AG04449 (cell line): ENCODE results near the gene F3.

Experiments used
- CTCF ChIA-PET: fragments of 350-600 bp; formaldehyde crosslinking; extraction: SDS; loops from one replicate; lab custom pipeline; 2021; ENCODE audit warnings: antibody characterized with exemption; lab: Yijun Ruan, JAX
- POLR2A ChIA-PET: fragments of 400-600, 350-600 bp; formaldehyde crosslinking; extraction: SDS; loops from one replicate; lab custom pipeline; 2020; ENCODE audit warnings: antibody characterized with exemption, inconsistent platforms; lab: Yijun Ruan, JAX
- DNase-seq: peaks from one replicate; pipeline ENCODE4 v3.0.0-alpha.2; 2010; ENCODE audit warnings: low read depth, low spot score
- H3K4me3 ChIP-seq: 2 replicates; pipeline ENCODE4 v1.5.1; 2011; ENCODE audit warnings: low read depth, mild to moderate bottlenecking, control low read depth, low read length
- CTCF ChIP-seq: IDR thresholded peaks from one replicate; pipeline ENCODE4 v1.5.1; 2011; ENCODE audit warnings: mild to moderate bottlenecking, moderate library complexity, low read length, control low read depth, inconsistent platforms; ENCODE audit not compliant: insufficient read depth; ENCODE audit errors: missing control alignments

Gene F3

DNA sequence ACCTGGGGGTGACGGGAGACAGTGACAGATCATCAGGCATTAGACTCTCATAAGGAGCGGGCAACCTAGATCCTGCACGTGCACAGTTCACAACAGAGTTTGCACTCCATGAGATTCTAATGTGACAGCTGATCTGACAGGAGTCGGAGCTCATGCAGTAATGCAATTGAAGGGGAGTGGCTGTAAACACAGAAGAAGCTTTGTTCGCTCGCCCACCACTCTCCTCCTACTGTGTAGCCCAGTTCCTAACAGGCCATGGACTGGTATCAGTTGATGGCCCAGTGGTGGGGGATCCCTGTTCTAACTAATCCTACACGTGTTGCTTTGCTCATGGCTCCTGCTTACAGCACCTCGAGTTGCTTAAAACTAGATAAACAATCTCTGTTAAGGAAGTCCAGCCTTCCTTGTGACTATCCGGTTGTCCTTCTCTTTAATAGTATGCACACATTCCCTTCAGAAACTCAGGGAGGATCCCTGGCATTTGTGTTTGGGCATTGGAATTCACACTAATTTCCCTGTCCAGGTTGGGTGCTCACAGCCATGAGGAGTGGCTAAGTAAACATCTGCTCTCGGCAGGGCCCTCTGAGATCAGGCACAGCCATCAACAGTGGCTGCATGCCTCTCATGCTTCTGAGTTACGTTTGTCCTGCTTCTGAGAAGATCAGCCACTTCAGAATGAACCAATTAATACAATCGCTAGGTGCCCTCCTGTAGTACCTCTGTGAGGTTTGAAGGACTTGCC is 21.1 kb upstream of the F3 start:
- no peak for TF ChIP-seq CTCF
- DNase-seq = no peak
- ChIA-PET POLR2A (no interaction called here), CTCF (interaction anchor here (1.6 kb wide), 1 partner anchor 244 kb away, joined by 5 read pairs; no protein-coding TSS in a partner anchor)
- no peak overlapping the region for H3K4me3 ChIP-seq

GRCh38 chr1:94560333-94560732 is 18.8 kb upstream of the F3 start:
- ChIA-PET POLR2A (interaction anchor here (0.7 to 1.0 kb wide), 2 partner anchors 19 to 118 kb away, joined by 3 to 4 read pairs; partner anchors contain the start of gene F3), CTCF (interaction anchor here (0.7 to 2.2 kb wide), 7 partner anchors 10 to 244 kb away, joined by 3 to 6 read pairs (median 5); no protein-coding TSS in a partner anchor)
- no peak for TF ChIP-seq CTCF
- no peak overlapping the region for H3K4me3 ChIP-seq
- DNase-seq = no peak

GRCh38 chr1:94559921-94560320 is 18.4 kb upstream of the F3 start:
- no peak overlapping the region for H3K4me3 ChIP-seq
- no peak for TF ChIP-seq CTCF
- ChIA-PET CTCF (interaction anchor here (0.7 to 2.2 kb wide), 6 partner anchors 10 to 245 kb away, joined by 3 to 6 read pairs (median 5); no protein-coding TSS in a partner anchor), POLR2A (interaction anchor here (0.7 to 1.0 kb wide), 2 partner anchors 18 to 117 kb away, joined by 3 to 4 read pairs; partner anchors contain the start of gene F3)
- DNase-seq = no peak

DNA sequence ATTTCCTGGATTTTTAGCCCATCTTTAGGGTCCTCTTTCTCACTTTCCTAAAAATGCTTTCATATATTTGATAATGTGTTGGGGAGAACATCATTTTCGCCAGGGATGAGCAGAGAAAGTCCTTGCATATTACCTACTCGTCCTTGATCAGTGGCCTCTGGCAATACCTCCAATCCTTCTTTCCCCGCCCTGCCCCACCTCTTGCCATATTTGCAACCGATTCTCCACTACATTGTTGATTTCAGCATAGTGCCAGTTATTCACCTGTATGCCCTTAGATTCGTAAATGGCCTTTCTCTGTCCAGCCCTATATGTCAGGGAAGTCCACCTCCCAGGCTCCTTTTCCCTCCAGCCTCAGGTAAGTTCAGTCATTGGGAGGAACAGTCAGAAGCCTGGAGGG is 13.5 kb upstream of the F3 start:
- TF ChIP-seq CTCF = no peak
- no peak for DNase-seq
- POLR2A ChIA-PET = no interaction called here
- H3K4me3 ChIP-seq = no peak overlapping the region
- CTCF ChIA-PET = no interaction called here

GRCh38 chr1:94554580-94554979 is 13.0 kb upstream of the F3 start:
- H3K4me3 ChIP-seq = no peak overlapping the region
- POLR2A ChIA-PET = no interaction called here
- no peak for TF ChIP-seq CTCF
- CTCF ChIA-PET = no interaction called here
- no peak for DNase-seq

DNA sequence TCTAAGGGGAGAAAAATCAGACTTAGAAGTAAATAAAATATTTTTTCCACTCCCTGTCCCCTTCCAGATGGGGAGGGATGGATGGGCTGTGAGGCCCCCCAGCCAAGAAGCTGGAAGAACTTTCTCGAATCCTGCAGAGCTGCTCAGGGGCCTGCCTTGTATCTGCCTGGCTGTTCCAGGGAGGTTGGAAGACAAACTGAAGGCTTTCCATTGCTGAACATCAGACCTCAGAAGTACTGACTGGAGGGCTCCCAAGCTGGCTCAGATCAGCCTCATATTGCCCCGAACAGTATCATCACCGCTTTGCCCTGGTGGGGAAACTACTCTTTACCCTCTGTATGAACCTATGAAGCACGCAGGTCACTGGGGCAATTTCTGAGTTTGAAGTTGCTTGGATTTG is 12.4 kb upstream of the F3 start:
- TF ChIP-seq CTCF = no peak
- DNase-seq = no peak
- POLR2A ChIA-PET = no interaction called here
- H3K4me3 ChIP-seq = no peak overlapping the region
- CTCF ChIA-PET = no interaction called here
